ENCODE measurements around the gene EFCAB9. TPM values are rescaled to one million over a fixed set of nuclear protein-coding genes. Genes with fewer than 3 reads are reported as not detected.
A peak's percentile ranks its signal among the peaks of the same experiment; 100 is the strongest.
"Not testable (repeated sequence)": the region's sequence is repeated elsewhere in the genome, so short reads cannot be mapped to it uniquely, and the experiment has no call there.

The EFCAB9 gene
- total RNA-seq, 6 experiments from 2014 or later = not detected

DNA sequence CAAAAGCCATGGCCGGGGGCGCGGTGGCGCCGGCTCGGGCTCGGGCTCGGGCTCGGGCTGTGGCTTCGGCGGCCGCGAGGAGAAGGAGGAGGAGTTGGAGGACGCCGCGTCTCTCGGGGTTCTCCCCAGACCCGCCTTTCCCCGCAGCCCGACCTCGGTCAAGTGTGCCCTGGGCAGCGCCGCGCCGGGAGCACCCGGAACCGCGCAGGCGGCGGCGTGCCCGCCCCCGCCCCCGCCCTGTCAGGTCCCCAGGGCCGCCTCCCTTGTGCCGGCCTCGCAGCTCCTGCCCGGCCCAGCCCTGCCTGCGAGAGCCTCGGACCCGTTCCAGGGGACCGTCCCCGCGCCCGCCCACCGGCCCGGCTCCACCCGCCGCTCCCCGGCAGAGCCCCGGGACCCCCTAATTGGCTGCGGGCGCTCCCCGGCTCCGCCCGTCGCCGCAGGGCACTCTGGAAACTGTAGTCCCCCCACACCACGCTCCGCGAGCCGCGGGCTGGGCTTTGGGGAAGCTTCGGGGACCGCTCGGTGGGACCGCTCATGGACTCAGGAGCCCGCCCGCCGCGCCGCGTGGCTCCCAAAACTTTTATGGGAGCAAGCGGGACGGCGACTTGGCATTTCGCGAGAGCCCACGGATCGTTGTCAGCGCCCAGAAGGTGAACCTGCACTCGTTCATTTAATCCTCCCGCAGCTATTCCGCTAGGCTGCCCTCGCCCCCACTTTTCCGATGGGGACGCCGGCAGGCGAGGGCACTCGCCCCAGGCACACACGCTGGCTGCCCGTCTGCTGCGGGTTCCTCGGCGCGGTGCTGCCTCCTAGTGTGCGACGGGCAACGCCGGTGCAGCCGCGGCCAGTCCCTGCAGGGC is 5.7 kb upstream of the EFCAB9 start, which contains the start of gene STK10:
TSS of gene STK10 (minus strand) at position 192 of the 860 bp plus-strand sequence. CDS start at position 10, 182 bp downstream.
- Histone ChIP-seq H3K9me3 (no peaks in the 10 kb centered on the region), H3K4me3 (peak within 1 kb of the TSS; percentile 55 to 87 (median 87)), H3K27me3 (no peaks in the 10 kb centered on the region), H3K4me1 (no peaks in the 10 kb centered on the region), H3K27ac (peak within 1 kb of the TSS; percentile 60 to 82 (median 73)), H3K36me3 (no peaks in the 10 kb centered on the region)
- intact Hi-C loops (cut with DNase I) = loop anchor here in 1 of 2 donors (2.0 kb wide), 1 partner anchor 81 kb away; no protein-coding TSS in a partner anchor
- DNase-seq (peak; percentile 97), ATAC-seq (peak; percentile 91 to 96 (median 92))
- WGBS (ENCODE audit: insufficient coverage, low coverage, low lambda C conversion rate, missing lambda C conversion rate) = 0% methylated on average over 11 of the region's 102 CpGs
- TF ChIP-seq, protein P1, sequence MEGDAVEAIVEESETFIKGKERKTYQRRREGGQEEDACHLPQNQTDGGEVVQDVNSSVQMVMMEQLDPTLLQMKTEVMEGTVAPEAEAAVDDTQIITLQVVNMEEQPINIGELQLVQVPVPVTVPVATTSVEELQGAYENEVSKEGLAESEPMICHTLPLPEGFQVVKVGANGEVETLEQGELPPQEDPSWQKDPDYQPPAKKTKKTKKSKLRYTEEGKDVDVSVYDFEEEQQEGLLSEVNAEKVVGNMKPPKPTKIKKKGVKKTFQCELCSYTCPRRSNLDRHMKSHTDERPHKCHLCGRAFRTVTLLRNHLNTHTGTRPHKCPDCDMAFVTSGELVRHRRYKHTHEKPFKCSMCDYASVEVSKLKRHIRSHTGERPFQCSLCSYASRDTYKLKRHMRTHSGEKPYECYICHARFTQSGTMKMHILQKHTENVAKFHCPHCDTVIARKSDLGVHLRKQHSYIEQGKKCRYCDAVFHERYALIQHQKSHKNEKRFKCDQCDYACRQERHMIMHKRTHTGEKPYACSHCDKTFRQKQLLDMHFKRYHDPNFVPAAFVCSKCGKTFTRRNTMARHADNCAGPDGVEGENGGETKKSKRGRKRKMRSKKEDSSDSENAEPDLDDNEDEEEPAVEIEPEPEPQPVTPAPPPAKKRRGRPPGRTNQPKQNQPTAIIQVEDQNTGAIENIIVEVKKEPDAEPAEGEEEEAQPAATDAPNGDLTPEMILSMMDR (IDR thresholded peaks at IDR 0.05) = peak; percentile 88 to 95 (median 90)
- TF ChIP-seq POLR2A (IDR thresholded peaks at IDR 0.05) = peak; percentile 85

DNA sequence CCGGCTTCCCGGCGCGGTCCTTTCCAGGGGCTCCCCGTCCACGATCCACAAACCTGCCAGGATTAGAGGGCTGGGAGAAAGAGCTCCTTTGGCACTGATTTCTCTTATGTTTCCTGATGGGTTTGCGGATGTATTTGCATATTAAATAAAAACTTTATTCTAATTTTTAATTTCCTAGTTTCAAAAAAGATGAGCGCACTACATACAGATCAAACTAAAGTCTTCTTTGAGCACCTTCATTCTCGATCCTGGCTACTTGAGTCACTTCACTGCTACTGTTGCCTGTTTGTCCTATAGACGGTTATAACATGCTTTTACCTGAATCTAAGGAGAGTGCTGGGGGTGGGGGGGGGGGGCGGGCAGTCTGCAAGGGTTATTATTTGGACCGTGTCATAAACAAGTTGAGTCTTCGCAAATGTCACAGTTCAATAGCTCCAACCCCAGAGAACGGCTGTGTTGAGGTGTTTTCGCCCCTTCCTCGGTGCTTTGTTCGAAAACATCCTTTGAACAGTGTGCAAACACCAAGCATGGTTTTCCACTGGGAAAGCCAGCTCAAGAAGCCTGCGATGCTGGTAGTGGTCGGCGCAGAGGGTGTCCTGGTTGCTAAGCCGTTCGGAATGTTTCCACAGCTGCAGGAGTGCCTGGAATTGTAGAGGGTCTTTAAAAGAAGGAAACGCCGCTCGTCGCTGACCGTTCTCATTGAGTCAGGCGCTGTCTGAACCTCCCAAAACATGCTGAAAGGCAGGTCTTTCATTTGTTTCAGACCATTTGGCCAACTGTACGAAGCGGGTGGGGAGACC is 4.9 kb upstream of the EFCAB9 start:
- no peaks in the 10 kb centered on the region for H3K4me1 ChIP-seq
- TF ChIP-seq POLR2A (IDR thresholded peaks at IDR 0.05) = no peak
- TF ChIP-seq, protein P1 (IDR thresholded peaks at IDR 0.05) = no peak
- no peaks in the 10 kb centered on the region for H3K9me3 ChIP-seq
- ATAC-seq (no peak), DNase-seq (no peak)
- peak overlapping the region in 1 of 3 donors; percentile 73 for H3K27ac ChIP-seq
- intact Hi-C loops (cut with DNase I) = loop anchor here in 1 of 2 donors (2.0 kb wide), 1 partner anchor 82 kb away; no protein-coding TSS in a partner anchor
- no peaks in the 10 kb centered on the region for H3K36me3 ChIP-seq
- peak overlapping the region; percentile 55 to 87 (median 87) for H3K4me3 ChIP-seq
- no peaks in the 10 kb centered on the region for H3K27me3 ChIP-seq
- 32% methylated on average over 26 of the region's 30 CpGs for WGBS (ENCODE audit: insufficient coverage, low coverage, low lambda C conversion rate, missing lambda C conversion rate)

DNA sequence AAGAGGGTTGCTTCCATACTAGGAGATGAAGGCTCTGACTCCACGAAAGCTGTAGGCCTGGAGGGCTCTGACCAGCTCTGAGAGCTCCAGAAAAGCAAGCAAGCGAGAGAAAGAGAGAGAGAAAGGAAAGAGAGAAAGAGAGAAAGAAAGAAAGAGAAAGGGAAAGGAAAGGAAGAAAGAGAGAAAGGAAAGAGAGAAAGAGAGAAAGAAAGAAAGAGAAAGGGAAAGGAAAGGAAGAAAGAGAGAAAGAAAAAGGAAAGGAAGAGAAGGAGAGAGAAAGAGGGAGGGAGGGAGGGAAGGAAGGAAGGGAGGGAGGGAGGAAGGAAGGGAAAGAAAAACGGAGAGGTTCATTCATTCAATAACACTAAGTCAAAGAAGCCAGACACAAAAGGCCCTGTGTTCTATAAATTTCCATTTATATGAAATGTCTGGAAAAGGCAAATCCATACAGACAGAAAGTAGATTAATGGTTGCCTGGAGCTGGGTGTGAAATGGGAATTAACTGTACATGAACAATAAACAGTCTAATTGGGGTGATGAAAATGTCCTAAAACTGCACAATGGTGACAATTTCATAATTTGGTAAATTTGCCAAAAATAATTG is 4.2 kb upstream of the EFCAB9 start:
- TF ChIP-seq, protein P1 (IDR thresholded peaks at IDR 0.05) = no peak
- no peak for TF ChIP-seq POLR2A (IDR thresholded peaks at IDR 0.05)
- DNase-seq (no peak), ATAC-seq (no peak)
- Histone ChIP-seq H3K27ac (no peak overlapping the region), H3K9me3 (no peaks in the 10 kb centered on the region), H3K4me3 (no peak overlapping the region), H3K4me1 (no peaks in the 10 kb centered on the region), H3K36me3 (no peaks in the 10 kb centered on the region), H3K27me3 (no peaks in the 10 kb centered on the region)
- intact Hi-C loops (cut with DNase I) = loop anchor here in 1 of 2 donors (2.0 kb wide), 1 partner anchor 83 kb away; no protein-coding TSS in a partner anchor
- 60% methylated on average over 2 of the region's 3 CpGs for WGBS (ENCODE audit: insufficient coverage, low coverage, low lambda C conversion rate, missing lambda C conversion rate)

DNA sequence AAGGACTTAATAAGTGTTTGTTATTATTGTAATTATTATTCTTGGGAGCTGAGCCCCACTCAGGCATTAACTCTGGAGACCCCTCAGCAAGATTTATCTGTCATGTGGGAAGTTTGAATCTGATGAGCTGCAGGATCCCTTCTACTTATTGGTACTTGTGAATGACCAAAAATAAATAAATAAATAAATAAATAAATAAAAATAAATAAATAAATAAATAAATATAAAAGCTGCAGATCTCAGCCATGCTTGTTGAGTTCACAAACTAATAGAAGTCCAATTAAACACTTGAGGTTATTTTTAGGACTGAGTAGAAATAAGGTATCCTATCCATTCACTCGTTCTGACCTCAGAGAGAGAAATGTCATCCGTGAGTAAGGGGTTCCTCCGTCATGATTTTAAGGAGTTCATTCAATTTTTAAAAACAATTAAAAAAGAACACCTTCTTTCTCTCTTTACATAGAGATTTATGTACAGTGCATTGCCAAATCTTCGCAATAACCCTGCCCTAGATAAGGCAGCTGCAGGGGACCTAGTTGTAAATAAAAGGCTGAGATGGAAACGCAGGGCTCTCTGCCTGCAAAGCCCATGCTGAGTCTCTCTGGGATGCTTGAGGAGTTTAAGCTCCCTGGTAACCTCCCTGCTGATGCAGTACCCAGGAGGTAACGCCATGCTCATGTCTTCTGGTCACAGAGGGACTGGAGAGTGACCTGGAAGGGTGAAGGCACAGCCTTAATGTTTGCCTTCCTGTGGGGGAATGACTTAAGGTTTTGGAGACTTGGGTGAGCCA is 1.2 kb downstream of the EFCAB9 start:
- ATAC-seq = no peak
- Histone ChIP-seq H3K36me3 (no peaks in the 10 kb centered on the region), H3K27ac (no peak overlapping the region), H3K4me1 (no peaks in the 10 kb centered on the region), H3K4me3 (no peak overlapping the region), H3K9me3 (no peaks in the 10 kb centered on the region), H3K27me3 (no peaks in the 10 kb centered on the region)
- intact Hi-C loops (cut with DNase I) = no loop called here
- no peak for TF ChIP-seq POLR2A (IDR thresholded peaks at IDR 0.05)
- TF ChIP-seq, protein P1 (IDR thresholded peaks at IDR 0.05) = no peak
- no peak for DNase-seq
- 60% methylated on average over 6 of the region's 6 CpGs for WGBS (ENCODE audit: insufficient coverage, low coverage, low lambda C conversion rate, missing lambda C conversion rate)

DNA sequence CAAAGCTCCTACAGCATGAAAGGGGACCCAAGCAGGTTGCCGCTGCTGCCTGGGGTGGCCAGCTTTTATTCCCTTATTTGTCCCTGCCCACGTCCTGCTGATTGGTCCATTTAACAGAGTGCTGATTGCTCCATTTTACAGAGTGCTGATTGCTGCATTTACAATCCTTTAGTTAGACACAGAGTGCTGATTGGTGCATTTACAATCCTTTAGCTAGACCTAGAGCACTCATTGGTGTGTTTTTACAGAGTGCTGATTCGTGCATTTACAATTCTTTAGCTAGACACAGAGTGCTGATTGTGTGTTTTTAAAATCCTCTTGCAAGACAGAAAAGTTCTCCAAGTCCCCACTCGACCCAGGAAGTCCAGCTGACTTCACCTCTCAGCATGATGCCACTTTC is 3.8 kb downstream of the EFCAB9 start:
- H3K27me3 ChIP-seq; H3K9me3 ChIP-seq; H3K4me1 ChIP-seq; ATAC-seq; intact Hi-C loops (cut with DNase I); H3K27ac ChIP-seq; DNase-seq; H3K36me3 ChIP-seq; H3K4me3 ChIP-seq: not testable (repeated sequence)
- WGBS (ENCODE audit: insufficient coverage, low coverage, low lambda C conversion rate, missing lambda C conversion rate) = 80% methylated on average over 4 of the region's 4 CpGs
